Activated gamma-delta T cell treated with anti-CD3 and anti-CD28 coated beads, Interleukin-2, amount 50 U/mL, for 16 hours (primary cell): Measurements from ENCODE around the gene EMX2.

Experiments
- DNase-seq: peaks from one replicate; pipeline ENCODE4 v3.0.0-alpha.2; 2020; ENCODE audit warnings: low read depth

Gene EMX2

GRCh38 chr10:117544711-117545140 lies 2.2 kb downstream of the EMX2 start:
- no peak for DNase-seq

GRCh38 chr10:117545141-117546019 lies 2.8 kb downstream of the EMX2 start:
- no peak for DNase-seq

GRCh38 chr10:117546020-117546580 lies 3.6 kb downstream of the EMX2 start:
- no peak for DNase-seq

GRCh38 chr10:117546581-117547015 lies 4.1 kb downstream of the EMX2 start:
- DNase-seq: no peak

GRCh38 chr10:117547016-117547715 lies 4.6 kb downstream of the EMX2 start:
- no peak for DNase-seq

- no peak for DNase-seq
These were observed 5.4 kb downstream of the EMX2 start for GRCh38 chr10:117547716-117548668.

- no peak for DNase-seq
These were observed 6.6 kb downstream of the EMX2 start for GRCh38 chr10:117549100-117549585.

- no peak for DNase-seq
These were observed 7.5 kb downstream of the EMX2 start for GRCh38 chr10:117550076-117550475.

- no peak for DNase-seq
These were observed 8.2 kb downstream of the EMX2 start for GRCh38 chr10:117550599-117551329.

- DNase-seq: no peak
These were observed 9.0 kb downstream of the EMX2 start for GRCh38 chr10:117551330-117552155.

GRCh38 chr10:117552156-117552631 lies 9.6 kb downstream of the EMX2 start:
- no peak for DNase-seq

- no peak for DNase-seq
These were observed 10.2 kb downstream of the EMX2 start for GRCh38 chr10:117552701-117553141.

GRCh38 chr10:117553142-117553814 lies 10.7 kb downstream of the EMX2 start:
- DNase-seq: no peak

- DNase-seq: no peak
These were observed 11.2 kb downstream of the EMX2 start for GRCh38 chr10:117553815-117554172.

- no peak for DNase-seq
These were observed 11.8 kb downstream of the EMX2 start for GRCh38 chr10:117554241-117554814.

GRCh38 chr10:117555017-117555416 lies 12.5 kb downstream of the EMX2 start:
- DNase-seq: no peak

- DNase-seq: no peak
These were observed 13.3 kb downstream of the EMX2 start for GRCh38 chr10:117555863-117556262.

GRCh38 chr10:117556356-117556755 lies 13.8 kb downstream of the EMX2 start:
- DNase-seq: no peak

- DNase-seq: no peak
These were observed 17.2 kb downstream of the EMX2 start for GRCh38 chr10:117559712-117560111.
